Activated CD8-positive, alpha-beta memory T cell treated with anti-CD3 and anti-CD28 coated beads, Interleukin-2, amount 50 U/mL, for 48 hours (primary cell): ENCODE results near the gene DPYSL5.
A peak's percentile ranks its signal among the peaks of the same experiment; 100 is the strongest.

Experiments used
- DNase-seq: peaks from one replicate; pipeline ENCODE4 v3.0.0-alpha.2; 2020

Gene DPYSL5

GRCh38 chr2:26970928-26971627 is 123.1 kb downstream of the DPYSL5 start:
- DNase-seq: peak; percentile 53

GRCh38 chr2:26971911-26972786 is 124.2 kb downstream of the DPYSL5 start:
- DNase-seq: no peak

- DNase-seq: no peak
Measured at GRCh38 chr2:26974352-26974751, 126.4 kb downstream of the DPYSL5 start.

GRCh38 chr2:26975102-26975501 is 127.2 kb downstream of the DPYSL5 start:
- no peak for DNase-seq

GRCh38 chr2:26975656-26976055 is 127.7 kb downstream of the DPYSL5 start:
- no peak for DNase-seq

- DNase-seq: no peak
Measured at GRCh38 chr2:26976237-26976636, 128.3 kb downstream of the DPYSL5 start.

- DNase-seq: no peak
Measured at GRCh38 chr2:26977012-26977411, 129.1 kb downstream of the DPYSL5 start.

- DNase-seq: no peak
Measured at GRCh38 chr2:26978061-26978596, 130.2 kb downstream of the DPYSL5 start.

GRCh38 chr2:26979741-26980140 is 131.8 kb downstream of the DPYSL5 start:
- DNase-seq: no peak

GRCh38 chr2:26980971-26981370 is 133.0 kb downstream of the DPYSL5 start:
- no peak for DNase-seq

GRCh38 chr2:26982102-26982742 is 134.3 kb downstream of the DPYSL5 start:
- DNase-seq: no peak

GRCh38 chr2:26983746-26984145 is 135.8 kb downstream of the DPYSL5 start:
- DNase-seq: no peak

GRCh38 chr2:26985807-26986206 is 137.9 kb downstream of the DPYSL5 start:
- DNase-seq: no peak

GRCh38 chr2:26986576-26986975 is 138.6 kb downstream of the DPYSL5 start:
- no peak for DNase-seq

GRCh38 chr2:26988058-26988860 is 140.3 kb downstream of the DPYSL5 start:
- no peak for DNase-seq

GRCh38 chr2:26989156-26989555 is 141.2 kb downstream of the DPYSL5 start:
- no peak for DNase-seq

- DNase-seq: no peak
Measured at GRCh38 chr2:26991717-26992116, 143.8 kb downstream of the DPYSL5 start.

- no peak for DNase-seq
Measured at GRCh38 chr2:26993768-26994167, 145.8 kb downstream of the DPYSL5 start.

GRCh38 chr2:26994983-26995382 is 147.1 kb downstream of the DPYSL5 start:
- no peak for DNase-seq

GRCh38 chr2:26997394-26997793 is 149.5 kb downstream of the DPYSL5 start:
- DNase-seq: no peak

GRCh38 chr2:26998323-26998722 is 150.4 kb downstream of the DPYSL5 start:
- no peak for DNase-seq
